Suprapubic skin (tissue), 3 donors: ENCODE results near the gene EPOP.

Source experiments
- CTCF ChIP-seq, 2 donors: fragments of 200-600 bp in 1 of 2; fragments of 450-650 bp in 1 of 2; sonication (generic) in 1 of 2; IDR thresholded peaks; one replicate each; pipeline ENCODE4 v1.5.1; 2016 to 2019; ENCODE audit warnings: antibody characterized with exemption in 2 of 2, mild to moderate bottlenecking in 1 of 2, moderate library complexity in 1 of 2
- EP300 ChIP-seq: sonication (generic); formaldehyde crosslinking; IDR thresholded peaks from one replicate; pipeline ENCODE4 v1.6.1; 2017; ENCODE audit warnings: antibody characterized with exemption
- POLR2A ChIP-seq, 2 donors: fragments of 450-650 bp; IDR thresholded peaks; one replicate each; pipeline ENCODE4 v1.6.1; 2017; ENCODE audit warnings: antibody characterized with exemption in 2 of 2, mild to moderate bottlenecking in 2 of 2, moderate library complexity in 2 of 2

- no peak for TF ChIP-seq POLR2A (IDR thresholded peaks at IDR 0.05)
- TF ChIP-seq CTCF (IDR thresholded peaks at IDR 0.05) = no peak
- no peak for TF ChIP-seq EP300
These were observed 38.8 kb upstream of the EPOP start for GRCh38 chr17:38713456-38714075.
